ENCODE results near the gene SHTN1. TPM values are rescaled to one million over a fixed set of nuclear protein-coding genes. Genes with fewer than 3 reads are reported as not detected.

SHTN1 gene
- total RNA-seq, 1 experiment from 2014 or later = 67.8 TPM

DNA sequence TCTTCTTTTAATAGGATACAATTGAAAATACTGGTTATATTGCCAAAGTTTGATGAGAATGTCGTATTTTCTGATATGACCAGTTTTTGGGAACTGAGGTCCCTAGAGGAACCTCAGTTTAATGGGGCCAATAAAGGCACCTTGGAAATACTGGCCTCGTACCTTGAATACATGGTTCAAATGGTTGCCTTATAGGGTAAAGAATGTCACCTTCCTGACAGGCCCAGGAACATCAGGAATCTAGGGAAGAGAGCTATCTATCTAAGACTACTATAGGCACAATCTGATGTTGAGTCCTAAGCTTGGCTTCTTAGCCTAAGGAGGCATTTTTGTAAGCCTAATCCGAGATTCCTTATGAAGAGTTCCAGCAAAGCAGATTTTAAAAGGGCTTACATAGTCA is 9.3 kb downstream of the SHTN1 start:
- Histone ChIP-seq H3K36me3 (ENCODE audit: control insufficient read depth, insufficient read depth, low read length) (no peaks in the 10 kb centered on the region), H3K27me3 (ENCODE audit: control insufficient read depth, insufficient read depth, low read length) (no peaks in the 10 kb centered on the region), H3K4me1 (ENCODE audit: control insufficient read depth, insufficient read depth, low read length) (no peaks in the 10 kb centered on the region), H3K9me3 (ENCODE audit: control insufficient read depth, insufficient read depth, low read depth, low read length) (no peaks in the 10 kb centered on the region), H3K27ac (ENCODE audit: low read length) (no peak overlapping the region), H3K4me3 (ENCODE audit: low read depth in 2 of 2, low read length in 2 of 2) (no peak overlapping the region)
- in situ Hi-C loops (cut with HindIII; ENCODE audit: low pct_unique_long_range_greater_than_20kb, low sequenced_read_pairs) (no loop called here), intact Hi-C loops (cut with micrococcal nuclease; ENCODE audit: unreplicated experiment) (no loop called here)
- POLR2A ChIA-PET = no interaction called here
- ATAC-seq (no peak), DNase-seq (ENCODE audit: low read depth, low spot score) (no peak)
- CTCF ChIA-PET = no interaction called here
- TF ChIP-seq TCF7L2 (IDR thresholded peaks at IDR 0.05; ENCODE audit: low read depth, low read length) = no peak
- TF ChIP-seq SIN3A (IDR thresholded peaks at IDR 0.05; ENCODE audit: borderline replicate concordance, insufficient read depth, low read depth, low read length) = no peak
- BruUV-seq (replicated peaks) = no TSS peak

- DNase-seq (ENCODE audit: low read depth, low spot score) (no peak), ATAC-seq (no peak)
- POLR2A ChIA-PET = no interaction called here
- Histone ChIP-seq H3K4me3 (ENCODE audit: low read depth in 2 of 2, low read length in 2 of 2) (no peak overlapping the region), H3K9me3 (ENCODE audit: control insufficient read depth, insufficient read depth, low read depth, low read length) (no peaks in the 10 kb centered on the region), H3K4me1 (ENCODE audit: control insufficient read depth, insufficient read depth, low read length) (no peaks in the 10 kb centered on the region), H3K36me3 (ENCODE audit: control insufficient read depth, insufficient read depth, low read length) (no peaks in the 10 kb centered on the region), H3K27me3 (ENCODE audit: control insufficient read depth, insufficient read depth, low read length) (no peaks in the 10 kb centered on the region), H3K27ac (ENCODE audit: low read length) (no peak overlapping the region)
- TF ChIP-seq POLR2AphosphoS5 (IDR thresholded peaks at IDR 0.05; ENCODE audit: low read depth, low read length) (no peak), TCF7L2 (IDR thresholded peaks at IDR 0.05; ENCODE audit: low read depth, low read length) (no peak), REST (IDR thresholded peaks at IDR 0.05; ENCODE audit: insufficient read depth in 1 of 2, low read depth in 2 of 2, low read length in 1 of 2) (no peak), SIN3A (IDR thresholded peaks at IDR 0.05; ENCODE audit: borderline replicate concordance, insufficient read depth, low read depth, low read length) (no peak)
- TF ChIP-seq, protein P1, sequence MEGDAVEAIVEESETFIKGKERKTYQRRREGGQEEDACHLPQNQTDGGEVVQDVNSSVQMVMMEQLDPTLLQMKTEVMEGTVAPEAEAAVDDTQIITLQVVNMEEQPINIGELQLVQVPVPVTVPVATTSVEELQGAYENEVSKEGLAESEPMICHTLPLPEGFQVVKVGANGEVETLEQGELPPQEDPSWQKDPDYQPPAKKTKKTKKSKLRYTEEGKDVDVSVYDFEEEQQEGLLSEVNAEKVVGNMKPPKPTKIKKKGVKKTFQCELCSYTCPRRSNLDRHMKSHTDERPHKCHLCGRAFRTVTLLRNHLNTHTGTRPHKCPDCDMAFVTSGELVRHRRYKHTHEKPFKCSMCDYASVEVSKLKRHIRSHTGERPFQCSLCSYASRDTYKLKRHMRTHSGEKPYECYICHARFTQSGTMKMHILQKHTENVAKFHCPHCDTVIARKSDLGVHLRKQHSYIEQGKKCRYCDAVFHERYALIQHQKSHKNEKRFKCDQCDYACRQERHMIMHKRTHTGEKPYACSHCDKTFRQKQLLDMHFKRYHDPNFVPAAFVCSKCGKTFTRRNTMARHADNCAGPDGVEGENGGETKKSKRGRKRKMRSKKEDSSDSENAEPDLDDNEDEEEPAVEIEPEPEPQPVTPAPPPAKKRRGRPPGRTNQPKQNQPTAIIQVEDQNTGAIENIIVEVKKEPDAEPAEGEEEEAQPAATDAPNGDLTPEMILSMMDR (IDR thresholded peaks at IDR 0.05) = no peak
- no TSS peak for BruUV-seq (replicated peaks)
- in situ Hi-C loops (cut with HindIII; ENCODE audit: low pct_unique_long_range_greater_than_20kb, low sequenced_read_pairs) (no loop called here), intact Hi-C loops (cut with micrococcal nuclease; ENCODE audit: unreplicated experiment) (no loop called here)
- CTCF ChIA-PET = no interaction called here
Measured at GRCh38 chr10:116994113-116994890, 10.7 kb downstream of the SHTN1 start.

- CTCF ChIA-PET = no interaction called here
- POLR2A ChIA-PET = no interaction called here
- intact Hi-C loops (cut with micrococcal nuclease; ENCODE audit: unreplicated experiment) (no loop called here), in situ Hi-C loops (cut with HindIII; ENCODE audit: low pct_unique_long_range_greater_than_20kb, low sequenced_read_pairs) (no loop called here)
- Histone ChIP-seq H3K9me3 (ENCODE audit: control insufficient read depth, insufficient read depth, low read depth, low read length) (no peaks in the 10 kb centered on the region), H3K27ac (ENCODE audit: low read length) (no peak overlapping the region), H3K36me3 (ENCODE audit: control insufficient read depth, insufficient read depth, low read length) (no peaks in the 10 kb centered on the region), H3K4me3 (ENCODE audit: low read depth in 2 of 2, low read length in 2 of 2) (no peak overlapping the region), H3K27me3 (ENCODE audit: control insufficient read depth, insufficient read depth, low read length) (no peaks in the 10 kb centered on the region), H3K4me1 (ENCODE audit: control insufficient read depth, insufficient read depth, low read length) (no peaks in the 10 kb centered on the region)
- no TSS peak for BruUV-seq (replicated peaks)
- ATAC-seq = no peak
- TF ChIP-seq REST (IDR thresholded peaks at IDR 0.05; ENCODE audit: insufficient read depth in 1 of 2, low read depth in 2 of 2, low read length in 1 of 2) (no peak), TCF7L2 (IDR thresholded peaks at IDR 0.05; ENCODE audit: low read depth, low read length) (no peak), SIN3A (IDR thresholded peaks at IDR 0.05; ENCODE audit: borderline replicate concordance, insufficient read depth, low read depth, low read length) (no peak), POLR2AphosphoS5 (IDR thresholded peaks at IDR 0.05; ENCODE audit: low read depth, low read length) (no peak)
- TF ChIP-seq, protein P1 (IDR thresholded peaks at IDR 0.05) = no peak
- DNase-seq (ENCODE audit: low read depth, low spot score) = no peak
Measured at GRCh38 chr10:116993610-116994009, 11.4 kb downstream of the SHTN1 start.
